Neural cell (in vitro differentiated cells): ENCODE data around the gene SLC17A5.

Experiments
- CTCF ChIP-seq: fragments of 450-650 bp; IDR thresholded peaks from 2 replicates; pipeline ENCODE4 v1.5.1; 2014; ENCODE audit warnings: antibody characterized with exemption, mild to moderate bottlenecking, moderate library complexity; ENCODE audit not compliant: poor library complexity, severe bottlenecking
- EP300 ChIP-seq: fragments of 450-650 bp; conservative IDR thresholded peaks from 2 replicates; pipeline ENCODE4 v1.6.1; 2014; ENCODE audit warnings: antibody characterized with exemption, mild to moderate bottlenecking, moderate library complexity; ENCODE audit not compliant: poor library complexity, severe bottlenecking
- EZH2 ChIP-seq: fragments of 200-600, 300-800 bp; shearing (Covaris generic), sonication (generic); IDR thresholded peaks from 2 replicates; pipeline ENCODE4 v1.6.1; 2014; ENCODE audit warnings: antibody characterized with exemption, low read length, borderline replicate concordance, mild to moderate bottlenecking; ENCODE audit not compliant: insufficient read depth, poor library complexity, severe bottlenecking
- MXI1 ChIP-seq: fragments of 450-650 bp; conservative IDR thresholded peaks from 2 replicates; pipeline ENCODE4 v1.6.1; 2014; ENCODE audit warnings: antibody characterized with exemption, mild to moderate bottlenecking; ENCODE audit not compliant: poor library complexity, severe bottlenecking
- POLR2AphosphoS5 ChIP-seq: IDR thresholded peaks from 2 replicates; pipeline ENCODE4 v1.6.1; 2012
- RAD21 ChIP-seq: fragments of 450-650 bp; conservative IDR thresholded peaks from 2 replicates; pipeline ENCODE4 v1.6.1; 2014; ENCODE audit warnings: antibody characterized with exemption, mild to moderate bottlenecking, moderate library complexity
- REST ChIP-seq: IDR thresholded peaks from 2 replicates; pipeline ENCODE4 v1.6.1; 2012; ENCODE audit warnings: borderline replicate concordance
- SMC3 ChIP-seq: fragments of 450-650 bp; conservative IDR thresholded peaks from 2 replicates; pipeline ENCODE4 v1.6.1; 2014; ENCODE audit warnings: antibody characterized with exemption, mild to moderate bottlenecking, moderate library complexity; ENCODE audit not compliant: poor library complexity
- TAF1 ChIP-seq: IDR thresholded peaks from 2 replicates; pipeline ENCODE4 v1.6.1; 2012; ENCODE audit warnings: low read depth

GRCh38 chr6:73679009-73679408 lies 25.2 kb upstream of the SLC17A5 start:
- TF ChIP-seq CTCF (no peak), MXI1 (no peak), POLR2AphosphoS5 (no peak), RAD21 (no peak), TAF1 (no peak), EP300 (no peak), EZH2 (no peak), REST (no peak), SMC3 (no peak)
